ENCODE data around the gene LIG4. TPM values are rescaled to one million over a fixed set of nuclear protein-coding genes. Genes with fewer than 3 reads are reported as not detected.

Gene LIG4
- total RNA-seq, 1 experiment from 2014 or later = 5.7 TPM

- Mint-ChIP-seq H3K36me3 (no peaks in the 10 kb centered on the region), H3K4me3 (peak within 1 kb of the TSS; percentile 88), H3K4me1 (peaks cover 24% of the 10 kb centered on the region), H3K27ac (peak within 1 kb of the TSS; percentile 74; the same call in 1 of the 2 replicates), H3K9me3 (no peaks in the 10 kb centered on the region), H3K27me3 (ENCODE audit: low read depth) (no peaks in the 10 kb centered on the region)
- DNase-seq (ENCODE audit: low spot score) (peak; percentile 87), ATAC-seq (peak; percentile 54)
- CTCF ChIA-PET = no interaction called here
- POLR2A ChIA-PET = no interaction called here
- TF ChIP-seq RELA (CRISPR knock-in tag; IDR thresholded peaks at IDR 0.05; ENCODE audit: borderline replicate concordance) = no peak
- peak; percentile 57 for TF ChIP-seq ZBTB43 (CRISPR knock-in tag; IDR thresholded peaks at IDR 0.05)
- no peak for TF ChIP-seq ERG (CRISPR knock-in tag; IDR thresholded peaks at IDR 0.05)
- no peak for TF ChIP-seq NR3C1 (CRISPR knock-in tag; conservative IDR thresholded peaks at IDR 0.05; ENCODE audit: low read depth)
- TF ChIP-seq FOXP1 (CRISPR knock-in tag; IDR thresholded peaks at IDR 0.05; ENCODE audit: borderline replicate concordance) = peak; percentile 59
- TF ChIP-seq ZNF281 (CRISPR knock-in tag; IDR thresholded peaks at IDR 0.05) = no peak
- TF ChIP-seq KAT7 (CRISPR knock-in tag; IDR thresholded peaks at IDR 0.05; ENCODE audit: borderline replicate concordance) = peak; percentile 62; the same call in 1 of the 2 replicates
- TF ChIP-seq MAX (CRISPR knock-in tag; IDR thresholded peaks at IDR 0.05) = peak; percentile 44; the same call in 1 of the 2 replicates
- no peak for TF ChIP-seq NR1H2 (CRISPR knock-in tag; IDR thresholded peaks at IDR 0.05)
- TF ChIP-seq ZNF423 (CRISPR knock-in tag; IDR thresholded peaks at IDR 0.05) = peak; percentile 86
- TF ChIP-seq IRF2 (CRISPR knock-in tag; IDR thresholded peaks at IDR 0.05; ENCODE audit: borderline replicate concordance, low read depth) = no peak
- no peak for TF ChIP-seq MLX (CRISPR knock-in tag; IDR thresholded peaks at IDR 0.05)
- no peak for TF ChIP-seq RORB (CRISPR knock-in tag; IDR thresholded peaks at IDR 0.05)
- TF ChIP-seq ZNF263 (CRISPR knock-in tag; IDR thresholded peaks at IDR 0.05; ENCODE audit: low read depth) = no peak
- TF ChIP-seq ZNF532 (CRISPR knock-in tag; IDR thresholded peaks at IDR 0.05; ENCODE audit: borderline replicate concordance) = no peak
- TF ChIP-seq JUN (CRISPR knock-in tag; IDR thresholded peaks at IDR 0.05) = no peak
- TF ChIP-seq ETV6 (CRISPR knock-in tag; IDR thresholded peaks at IDR 0.05) = peak; percentile 94
- TF ChIP-seq USF1 (CRISPR knock-in tag; IDR thresholded peaks at IDR 0.05) = no peak
- TF ChIP-seq JAZF1 (CRISPR knock-in tag; IDR thresholded peaks at IDR 0.05) = no peak
- TF ChIP-seq ZNF671 (CRISPR knock-in tag; IDR thresholded peaks at IDR 0.05) = no peak
- TF ChIP-seq CTCF (IDR thresholded peaks at IDR 0.05) = no peak
- no peak for TF ChIP-seq ELF4 (CRISPR knock-in tag; IDR thresholded peaks at IDR 0.05; ENCODE audit: low read depth)
- peak; percentile 65; the same call in 1 of the 2 replicates for TF ChIP-seq MYBL2 (CRISPR knock-in tag; IDR thresholded peaks at IDR 0.05)
- TF ChIP-seq GABPB1 (CRISPR knock-in tag; IDR thresholded peaks at IDR 0.05) = peak; percentile 85; the same call in 1 of the 2 replicates
These were observed 3.0 kb upstream of the LIG4 start, which contains the start of gene ABHD13 for GRCh38 chr13:108218044-108218974. TSS of gene ABHD13 (plus strand) at chr13:108218392. CDS start at chr13:108229219, 10,827 bp downstream.
